Inflammatory macrophage (primary cell): ENCODE measurements around the gene RNF126.
"Not testable (repeated sequence)": the region's sequence is repeated elsewhere in the genome, so short reads cannot be mapped to it uniquely, and the experiment has no call there.

Experiments
- DNase-seq, 2 donors: peaks; one replicate each; pipeline ENCODE4 v3.0.0-alpha.2; 2020 to 2022

The RNF126 gene

DNA sequence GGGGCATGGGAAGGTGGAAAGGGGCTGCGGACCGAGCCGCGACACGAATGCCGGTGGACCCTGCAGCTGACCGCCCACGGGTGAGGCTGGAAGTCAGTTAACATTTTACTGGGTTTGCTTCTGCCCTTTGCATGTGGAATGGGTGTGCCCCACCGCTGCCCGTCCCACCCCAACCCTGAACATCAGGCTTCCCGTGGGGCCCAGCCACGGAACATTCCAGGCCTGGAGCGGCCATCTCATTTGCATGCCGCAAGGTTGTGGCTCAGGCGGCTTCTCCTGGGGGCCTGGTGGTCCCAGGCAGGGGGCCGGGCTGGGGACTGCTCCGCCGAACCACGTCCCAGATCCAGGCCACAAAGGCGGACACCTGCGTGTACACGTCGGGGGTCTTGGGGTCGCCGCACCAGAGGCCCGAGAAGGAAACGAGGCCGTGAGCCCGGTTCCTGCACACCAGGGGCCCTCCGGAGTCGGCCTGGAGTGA is 22.5 kb upstream of the RNF126 start:
- no peak for DNase-seq

GRCh38 chr19:682678-683320 is 19.8 kb upstream of the RNF126 start:
- DNase-seq: no peak

DNA sequence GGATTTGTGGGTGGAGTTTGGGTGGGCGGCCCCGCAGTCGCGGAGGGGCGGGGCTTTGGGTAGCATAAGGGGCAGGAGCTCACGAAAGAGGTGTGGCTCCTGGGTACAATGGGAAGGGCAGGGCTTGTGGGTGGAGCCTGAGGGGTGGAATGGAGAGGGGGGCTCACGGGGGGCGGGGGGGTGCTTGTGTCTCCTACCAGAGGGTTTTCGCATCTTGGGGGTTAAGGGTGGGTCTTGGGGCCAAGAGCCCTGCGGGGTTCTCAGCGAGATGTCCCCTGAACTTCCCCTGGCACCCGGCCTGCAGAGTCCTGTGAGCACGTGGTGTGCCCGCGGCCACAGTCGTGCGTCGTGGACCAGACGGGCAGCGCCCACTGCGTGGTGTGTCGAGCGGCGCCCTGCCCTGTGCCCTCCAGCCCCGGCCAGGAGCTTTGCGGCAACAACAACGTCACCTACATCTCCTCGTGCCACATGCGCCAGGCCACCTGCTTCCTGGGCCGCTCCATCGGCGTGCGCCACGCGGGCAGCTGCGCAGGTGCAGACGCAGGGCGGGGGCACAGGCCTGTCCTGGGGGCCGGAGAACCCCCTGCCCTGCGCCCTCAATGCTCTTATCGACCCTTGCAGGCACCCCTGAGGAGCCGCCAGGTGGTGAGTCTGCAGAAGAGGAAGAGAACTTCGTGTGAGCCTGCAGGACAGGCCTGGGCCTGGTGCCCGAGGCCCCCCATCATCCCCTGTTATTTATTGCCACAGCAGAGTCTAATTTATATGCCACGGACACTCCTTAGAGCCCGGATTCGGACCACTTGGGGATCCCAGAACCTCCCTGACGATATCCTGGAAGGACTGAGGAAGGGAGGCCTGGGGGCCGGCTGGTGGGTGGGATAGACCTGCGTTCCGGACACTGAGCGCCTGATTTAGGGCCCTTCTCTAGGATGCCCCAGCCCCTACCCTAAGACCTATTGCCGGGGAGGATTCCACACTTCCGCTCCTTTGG is 18.3 kb upstream of the RNF126 start:
- peak; percentile 97 for DNase-seq

DNA sequence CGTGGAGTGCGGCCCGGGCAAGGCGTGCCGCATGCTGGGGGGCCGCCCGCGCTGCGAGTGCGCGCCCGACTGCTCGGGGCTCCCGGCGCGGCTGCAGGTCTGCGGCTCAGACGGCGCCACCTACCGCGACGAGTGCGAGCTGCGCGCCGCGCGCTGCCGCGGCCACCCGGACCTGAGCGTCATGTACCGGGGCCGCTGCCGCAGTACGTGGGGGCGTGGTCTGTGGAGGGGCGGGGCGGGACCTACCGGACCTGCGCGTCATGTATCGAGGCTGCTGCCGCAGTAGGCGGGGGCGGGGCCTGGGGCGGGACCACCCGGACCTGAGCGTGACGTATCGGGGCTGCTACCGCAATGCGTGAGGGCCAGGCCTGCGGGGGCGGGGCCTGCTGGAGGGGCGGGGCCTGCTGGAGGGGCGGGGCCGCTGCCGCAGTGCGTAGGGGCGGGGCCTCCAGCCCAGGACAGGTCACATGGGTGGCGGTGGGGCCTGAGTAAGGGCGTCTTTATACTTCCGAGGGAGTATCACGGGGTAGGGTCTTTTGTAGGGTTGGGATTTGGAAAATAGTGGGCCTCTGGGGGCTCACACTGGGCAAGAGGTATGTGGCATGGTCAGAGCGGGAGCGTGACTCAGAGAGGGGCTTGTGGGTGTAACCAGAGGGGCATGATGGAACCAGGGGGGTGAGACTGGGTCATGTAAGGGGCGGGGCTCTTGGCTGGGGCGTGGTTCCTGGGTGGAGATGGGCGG is 17.4 kb upstream of the RNF126 start:
- peak; percentile 99 for DNase-seq

- peak; percentile 17 to 63 for DNase-seq
These were observed 16.6 kb upstream of the RNF126 start for GRCh38 chr19:679418-680286.

GRCh38 chr19:678791-679388 is 15.9 kb upstream of the RNF126 start:
- no peak for DNase-seq

GRCh38 chr19:677601-678436 is 14.8 kb upstream of the RNF126 start:
- DNase-seq: no peak

DNA sequence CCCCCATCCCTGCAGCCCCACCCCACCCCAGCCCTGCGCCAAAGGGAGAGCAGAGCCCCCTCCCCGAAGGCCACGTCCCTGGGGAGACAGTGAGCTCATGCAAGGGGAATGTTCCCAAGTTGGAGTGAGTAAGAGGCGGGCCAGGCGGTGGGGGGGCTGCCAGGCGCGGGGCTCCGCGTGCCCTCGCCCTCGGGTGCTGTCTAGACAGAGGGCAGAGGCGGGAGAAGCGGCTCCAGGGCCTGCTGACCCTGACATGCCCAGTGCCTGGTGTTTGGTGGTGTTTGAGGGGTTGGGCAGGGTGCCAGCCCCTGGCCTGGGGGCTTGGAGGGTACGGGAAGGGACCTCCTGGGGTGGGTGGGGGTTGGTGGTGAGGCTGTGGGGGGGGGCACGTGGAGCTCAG is 14.2 kb upstream of the RNF126 start:
- DNase-seq: no peak

- DNase-seq: no peak
These were observed 13.5 kb upstream of the RNF126 start, which contains the start of gene FSTL3 for GRCh38 chr19:676339-677105. TSS of gene FSTL3 (plus strand) at chr19:676392. CDS start at chr19:676424, 32 bp downstream.

DNA sequence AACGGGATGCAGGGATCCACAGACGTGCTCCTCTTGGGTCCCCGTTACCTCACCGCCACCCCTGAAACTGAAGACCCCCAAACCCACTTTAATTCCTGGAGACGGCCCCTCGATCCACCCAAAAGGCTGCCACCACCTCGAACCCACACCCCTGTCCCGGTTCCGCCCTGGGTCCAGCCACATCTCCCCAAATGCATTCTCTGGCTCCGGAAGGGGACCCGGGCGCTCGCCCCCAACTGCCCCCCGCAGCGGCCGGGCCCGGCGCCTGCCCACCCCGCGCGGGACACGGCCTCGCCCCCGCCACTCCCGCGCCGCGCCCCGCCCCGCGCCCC is 13.0 kb upstream of the RNF126 start:
- no peak for DNase-seq

GRCh38 chr19:674282-675151 is 11.5 kb upstream of the RNF126 start:
- DNase-seq: no peak

GRCh38 chr19:670609-671075 is 7.6 kb upstream of the RNF126 start:
- DNase-seq: no peak

DNA sequence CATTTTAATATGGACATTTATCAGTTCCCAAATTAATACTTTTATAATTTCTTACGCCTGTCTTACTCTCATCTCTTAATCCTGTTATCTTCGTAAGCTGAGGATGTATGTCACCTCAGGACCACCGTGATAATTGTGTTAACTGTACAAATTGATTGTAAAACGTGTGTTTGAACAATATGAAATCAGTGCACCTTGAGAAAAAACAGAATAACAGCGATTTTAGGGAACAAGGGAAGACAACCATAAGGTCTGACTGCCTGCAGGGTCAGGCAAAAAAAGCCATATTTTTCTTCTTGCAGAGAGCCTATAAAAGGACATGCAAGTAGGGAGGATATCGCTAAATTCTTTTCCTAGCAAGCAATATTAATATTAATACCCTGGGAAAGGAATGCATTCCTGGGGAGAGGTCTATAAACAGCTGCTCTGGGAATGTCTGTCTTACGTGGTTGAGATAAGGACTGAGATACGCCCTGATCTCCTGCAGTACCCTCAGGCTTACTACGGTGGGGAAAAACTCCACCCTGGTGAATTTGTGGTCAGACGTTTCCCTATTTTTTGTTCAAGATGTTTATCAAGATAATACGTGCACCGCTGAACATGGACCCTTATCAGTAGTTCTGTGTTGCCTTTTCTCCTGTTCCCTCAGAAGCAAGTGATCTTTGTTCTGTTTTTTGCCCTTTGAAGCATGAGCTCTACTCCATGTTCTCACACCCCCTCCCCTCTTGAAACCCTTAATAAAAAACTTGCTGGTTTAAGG is 5.8 kb upstream of the RNF126 start:
- DNase-seq: not testable (repeated sequence)

GRCh38 chr19:666985-667573 is 4.1 kb upstream of the RNF126 start:
- DNase-seq: not testable (repeated sequence)

- DNase-seq: peak; percentile 72 to 81
These were observed 2.0 kb upstream of the RNF126 start for GRCh38 chr19:664913-665443.

DNA sequence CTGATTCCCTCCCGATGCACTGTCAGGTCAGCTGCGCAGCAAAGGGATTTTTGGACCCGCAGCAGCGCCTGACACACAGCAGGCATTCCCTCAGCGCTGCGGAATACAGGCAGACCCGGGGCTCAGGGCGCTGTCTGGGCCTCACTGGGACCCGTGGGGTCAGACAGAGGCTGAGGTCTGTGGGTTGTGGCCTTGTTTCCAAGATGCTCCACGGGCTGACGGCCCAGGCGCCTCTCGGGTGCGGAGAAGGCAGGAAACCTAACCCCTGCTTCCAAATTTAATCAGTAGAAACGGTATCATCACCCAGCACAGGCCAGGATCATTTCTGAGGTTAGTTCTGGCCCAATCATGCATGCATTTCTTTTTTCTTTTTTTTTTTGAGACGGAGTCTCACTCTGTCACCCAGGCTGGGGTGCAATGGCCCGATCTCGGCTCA is 686 bp upstream of the RNF126 start:
- DNase-seq: no peak
